HG02938 (cell line): ENCODE measurements around the gene CYP4X1.
"Not testable (repeated sequence)": the region's sequence is repeated elsewhere in the genome, so short reads cannot be mapped to it uniquely, and the experiment has no call there.

Source experiments
- ATAC-seq: cut with Tn5 transposase; IDR thresholded peaks from one replicate; pipeline ENCODE4 v1.9.1; 2021; ENCODE audit warnings: mild to moderate bottlenecking, moderate library complexity; ENCODE audit not compliant: unreplicated experiment

CYP4X1 gene

GRCh38 chr1:47023268-47024140 lies at the start of gene CYP4X1:
TSS of gene CYP4X1 (plus strand) at chr1:47023669. CDS start at chr1:47023818, 149 bp downstream.
- ATAC-seq = no peak

GRCh38 chr1:46983166-46983829 lies 40.2 kb upstream of the CYP4X1 start:
- ATAC-seq = no peak

- no peak for ATAC-seq
Observed at GRCh38 chr1:46983830-46984586, 39.5 kb upstream of the CYP4X1 start.

GRCh38 chr1:46990541-46990940 lies 32.9 kb upstream of the CYP4X1 start:
- ATAC-seq = not testable (repeated sequence)

- no peak for ATAC-seq
Observed at GRCh38 chr1:46991083-46991923, 32.2 kb upstream of the CYP4X1 start.

- no peak for ATAC-seq
Observed at GRCh38 chr1:46996659-46997281, 26.7 kb upstream of the CYP4X1 start.

- ATAC-seq = no peak
Observed at GRCh38 chr1:47002211-47002610, 21.3 kb upstream of the CYP4X1 start.

GRCh38 chr1:47003896-47004403 lies 19.5 kb upstream of the CYP4X1 start:
- no peak for ATAC-seq

- ATAC-seq = not testable (repeated sequence)
Observed at GRCh38 chr1:47006437-47006836, 17.0 kb upstream of the CYP4X1 start.

- no peak for ATAC-seq
Observed at GRCh38 chr1:47013293-47013692, 10.2 kb upstream of the CYP4X1 start.

GRCh38 chr1:47021070-47021469 lies 2.4 kb upstream of the CYP4X1 start:
- ATAC-seq = no peak

- ATAC-seq = no peak
Observed at GRCh38 chr1:47024141-47024801, 802 bp downstream of the CYP4X1 start.

- ATAC-seq = no peak
Observed at GRCh38 chr1:47030170-47030805, 6.8 kb downstream of the CYP4X1 start.

- ATAC-seq = no peak
Observed at GRCh38 chr1:47031059-47031458, 7.6 kb downstream of the CYP4X1 start.

GRCh38 chr1:47031585-47031984 lies 8.1 kb downstream of the CYP4X1 start:
- ATAC-seq = no peak

- ATAC-seq = no peak
Observed at GRCh38 chr1:47036764-47037163, 13.3 kb downstream of the CYP4X1 start.

GRCh38 chr1:47059376-47059775 lies 35.9 kb downstream of the CYP4X1 start:
- no peak for ATAC-seq

- no peak for ATAC-seq
Observed at GRCh38 chr1:47067097-47067594, 43.7 kb downstream of the CYP4X1 start, which contains the start of gene CYP4Z1. TSS of gene CYP4Z1 (plus strand) at chr1:47067231. CDS start at chr1:47067491, 260 bp downstream.
